ENCODE measurements around the gene GLUL. TPM values are rescaled to one million over a fixed set of nuclear protein-coding genes. Genes with fewer than 3 reads are reported as not detected.

The GLUL gene
- polyA plus RNA-seq, 3 donors, result 506 to 1,423 (median 523) TPM

DNA sequence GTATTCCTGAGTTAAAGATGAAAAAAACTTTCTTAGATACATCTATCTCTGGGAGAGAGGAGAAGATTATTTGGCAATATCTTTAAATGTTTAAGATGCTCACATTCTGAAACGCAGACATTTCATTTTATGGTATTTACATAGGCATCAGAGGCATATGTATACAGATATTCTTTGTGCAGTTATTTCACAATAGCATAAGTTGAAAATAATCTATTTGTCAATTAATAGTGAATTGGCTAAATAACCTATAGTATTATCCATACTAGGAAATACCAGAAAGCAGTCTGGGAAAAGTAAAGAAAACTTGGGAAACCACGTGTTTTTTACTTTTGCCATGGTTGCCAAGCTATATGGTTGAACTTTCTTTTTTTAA lies 35.9 kb downstream of the GLUL start:
- Histone ChIP-seq H3K4me3 (replicated peaks in 1 of 3; ENCODE audit: low read depth in 2 of 3, low read length in 3 of 3) (no peak overlapping the region), H3K4me1 (ENCODE audit: control insufficient read depth in 1 of 2, insufficient read depth in 2 of 2, low read length in 2 of 2) (no peaks in the 10 kb centered on the region), H2AFZ (ENCODE audit: insufficient read depth, low read depth, low read length, poor library complexity, severe bottlenecking) (no peak overlapping the region), H3K36me3 (replicated peaks in 1 of 2; ENCODE audit: control insufficient read depth in 1 of 2, insufficient read depth in 2 of 2, low read length in 2 of 2) (no peaks in the 10 kb centered on the region), H3K27ac (ENCODE audit: low read depth in 1 of 2, low read length in 2 of 2) (no peak overlapping the region), H3K79me2 (ENCODE audit: insufficient read depth, low read length) (no peaks in the 10 kb centered on the region), H3K9me3 (replicated peaks in 1 of 2; ENCODE audit: control insufficient read depth in 1 of 2, insufficient read depth in 1 of 2, low read length in 2 of 2) (no peaks in the 10 kb centered on the region), H4K20me1 (ENCODE audit: insufficient read depth, low read length) (no peaks in the 10 kb centered on the region), H3K27me3 (ENCODE audit: control insufficient read depth in 2 of 2, insufficient read depth in 2 of 2, low read length in 2 of 2) (no peaks in the 10 kb centered on the region), H3K4me2 (replicated peaks; ENCODE audit: extremely low read depth, low read length, poor library complexity, severe bottlenecking) (no peak overlapping the region), H3K9ac (ENCODE audit: insufficient read depth, low read length, poor library complexity, severe bottlenecking) (no peak overlapping the region)
- Mint-ChIP-seq H3K27ac (no peak overlapping the region), H3K4me3 (no peak overlapping the region), H3K9me3 (peaks cover 0 to 2% (median 0%) of the 10 kb centered on the region in 7 donors), H3K4me1 (no peaks in the 10 kb centered on the region), H3K27me3 (ENCODE audit: low read depth in 3 of 3) (peaks cover 0 to 7% (median 0%) of the 10 kb centered on the region in 3 donors), H3K36me3 (no peaks in the 10 kb centered on the region)
- no CpG with 5 or more reads among the region's 2 CpGs for WGBS (ENCODE audit: insufficient coverage)
- DNase-seq, result no peak
- TF ChIP-seq CTCF (IDR thresholded peaks at IDR 0.05), result no peak
- intact Hi-C loops (cut with micrococcal nuclease), result no loop called here

- Histone ChIP-seq H3K9me3 (replicated peaks in 1 of 2; ENCODE audit: control insufficient read depth in 1 of 2, insufficient read depth in 1 of 2, low read length in 2 of 2) (no peaks in the 10 kb centered on the region), H4K20me1 (ENCODE audit: insufficient read depth, low read length) (no peaks in the 10 kb centered on the region), H3K4me1 (ENCODE audit: control insufficient read depth in 1 of 2, insufficient read depth in 2 of 2, low read length in 2 of 2) (no peaks in the 10 kb centered on the region), H3K4me2 (replicated peaks; ENCODE audit: extremely low read depth, low read length, poor library complexity, severe bottlenecking) (no peak overlapping the region), H3K27me3 (ENCODE audit: control insufficient read depth in 2 of 2, insufficient read depth in 2 of 2, low read length in 2 of 2) (no peaks in the 10 kb centered on the region), H3K36me3 (replicated peaks in 1 of 2; ENCODE audit: control insufficient read depth in 1 of 2, insufficient read depth in 2 of 2, low read length in 2 of 2) (no peaks in the 10 kb centered on the region), H3K4me3 (replicated peaks in 1 of 3; ENCODE audit: low read depth in 2 of 3, low read length in 3 of 3) (no peak overlapping the region), H3K79me2 (ENCODE audit: insufficient read depth, low read length) (no peaks in the 10 kb centered on the region), H3K9ac (ENCODE audit: insufficient read depth, low read length, poor library complexity, severe bottlenecking) (no peak overlapping the region), H3K27ac (ENCODE audit: low read depth in 1 of 2, low read length in 2 of 2) (no peak overlapping the region), H2AFZ (ENCODE audit: insufficient read depth, low read depth, low read length, poor library complexity, severe bottlenecking) (no peak overlapping the region)
- H3K36me3 Mint-ChIP-seq, result no peaks in the 10 kb centered on the region
- peaks cover 0 to 3% (median 0%) of the 10 kb centered on the region in 3 donors for H3K27me3 Mint-ChIP-seq (ENCODE audit: low read depth in 3 of 3)
- no peaks in the 10 kb centered on the region for H3K9me3 Mint-ChIP-seq
- DNase-seq, result no peak
- 86% methylated on average over 1 of the region's 1 CpG for WGBS (ENCODE audit: insufficient coverage)
- H3K4me1 Mint-ChIP-seq, result no peaks in the 10 kb centered on the region
- no peak overlapping the region for H3K4me3 Mint-ChIP-seq
- no peak overlapping the region for H3K27ac Mint-ChIP-seq
- intact Hi-C loops (cut with micrococcal nuclease), result no loop called here
- no peak for TF ChIP-seq CTCF (IDR thresholded peaks at IDR 0.05)
Measured at GRCh38 chr1:182351790-182352364, 39.7 kb downstream of the GLUL start.

All from CD14-positive monocyte (primary cell).